HEK293 (cell line): Measurements from ENCODE around the gene CDC34.

Source experiments
- CTCF ChIA-PET: fragments of 350-600 bp; formaldehyde crosslinking; extraction: SDS; loops from one replicate; lab custom pipeline; 2021; ENCODE audit warnings: antibody characterized with exemption; lab: Yijun Ruan, JAX
- POLR2A ChIA-PET: fragments of 300-600 bp; formaldehyde crosslinking; extraction: SDS; loops from one replicate; lab custom pipeline; 2020; ENCODE audit warnings: antibody characterized with exemption, inconsistent platforms; lab: Yijun Ruan, JAX
- H3K27ac ChIP-seq: fragments of 200-500 bp; sonication (Bioruptor generic); 2 replicates; pipeline ENCODE4 v1.5.1; 2014; ENCODE audit warnings: low read depth, low read length, control low read depth, inconsistent platforms; ENCODE audit errors: extremely low read depth
- H3K36me3 ChIP-seq, 2 experiments: fragments of 200-500 bp in 1 of 2; sonication (Bioruptor generic) in 1 of 2; 1 replicate in 1 of 2; 2 replicates in 1 of 2; pipeline ENCODE4 v1.5.1; 2014 to 2017; ENCODE audit warnings: inconsistent platforms in 2 of 2, low read length in 2 of 2; ENCODE audit not compliant: control insufficient read depth in 2 of 2, insufficient read depth in 1 of 2
- H3K4me1 ChIP-seq: fragments of 200-500 bp; sonication (Bioruptor generic); 2 replicates; pipeline ENCODE4 v1.5.1; 2014; ENCODE audit warnings: mild to moderate bottlenecking, low read length, inconsistent platforms; ENCODE audit not compliant: control insufficient read depth, insufficient read depth
- H3K4me3 ChIP-seq: 2 replicates; pipeline ENCODE4 v1.5.1; 2011; ENCODE audit warnings: low read depth, mild to moderate bottlenecking, control low read depth, low read length, moderate library complexity
- H3K9me3 ChIP-seq: fragments of 200-500 bp; sonication (Bioruptor generic); 2 replicates; pipeline ENCODE4 v1.5.1; 2014; ENCODE audit warnings: low read depth, low read length, inconsistent platforms; ENCODE audit not compliant: control insufficient read depth, insufficient read depth
- EGR2 ChIP-seq: fragments of 450-650 bp; formaldehyde crosslinking; IDR thresholded peaks from 2 replicates; pipeline ENCODE4 v1.5.1; 2016; ENCODE audit warnings: low read depth, missing biosample characterization, missing genetic modification characterization
- MYNN ChIP-seq: fragments of 450-650 bp; formaldehyde crosslinking; IDR thresholded peaks from 2 replicates; pipeline ENCODE4 v1.5.1; 2016; ENCODE audit warnings: missing biosample characterization, missing genetic modification characterization, borderline replicate concordance
- OSR2 ChIP-seq: fragments of 450-650 bp; formaldehyde crosslinking; IDR thresholded peaks from 2 replicates; pipeline ENCODE4 v1.5.1; 2016; ENCODE audit warnings: missing biosample characterization, missing genetic modification characterization
- SCRT2 ChIP-seq: fragments of 450-650 bp; formaldehyde crosslinking; IDR thresholded peaks from 2 replicates; pipeline ENCODE4 v1.5.1; 2016; ENCODE audit warnings: missing biosample characterization, missing genetic modification characterization
- ZBTB48 ChIP-seq: fragments of 450-650 bp; formaldehyde crosslinking; IDR thresholded peaks from 2 replicates; pipeline ENCODE4 v1.5.1; 2016; ENCODE audit warnings: missing biosample characterization, missing genetic modification characterization
- ZBTB8A ChIP-seq: fragments of 450-650 bp; formaldehyde crosslinking; IDR thresholded peaks from 2 replicates; pipeline ENCODE4 v1.5.1; 2016; ENCODE audit warnings: missing biosample characterization, missing genetic modification characterization
- ZFHX2 ChIP-seq: fragments of 450-650 bp; formaldehyde crosslinking; conservative IDR thresholded peaks from 2 replicates; pipeline ENCODE4 v1.5.1; 2016; ENCODE audit warnings: missing biosample characterization, missing genetic modification characterization
- ZNF112 ChIP-seq: fragments of 450-650 bp; formaldehyde crosslinking; IDR thresholded peaks from 2 replicates; pipeline ENCODE4 v1.5.0; 2017; ENCODE audit warnings: missing biosample characterization, missing genetic modification characterization
- ZNF23 ChIP-seq: fragments of 450-650 bp; formaldehyde crosslinking; IDR thresholded peaks from 2 replicates; pipeline ENCODE4 v1.5.1; 2016; ENCODE audit warnings: missing biosample characterization, missing genetic modification characterization, borderline replicate concordance
- ZNF423 ChIP-seq: fragments of 450-650 bp; formaldehyde crosslinking; IDR thresholded peaks from 2 replicates; pipeline ENCODE4 v1.5.1; 2016; ENCODE audit warnings: missing biosample characterization, missing genetic modification characterization
- ZNF626 ChIP-seq: fragments of 450-650 bp; sonication (Bioruptor Pico); formaldehyde crosslinking; IDR thresholded peaks from 2 replicates; pipeline ENCODE4 v1.5.1; 2018; ENCODE audit warnings: missing biosample characterization, missing genetic modification characterization, inconsistent platforms
- TF ChIP-seq, protein P1 (sequence below): fragments of 450-650 bp; formaldehyde crosslinking; IDR thresholded peaks from 2 replicates; pipeline ENCODE4 v1.5.1; 2016; ENCODE audit warnings: missing biosample characterization, missing genetic modification characterization
- TF ChIP-seq, protein P2 (sequence below): fragments of 450-650 bp; formaldehyde crosslinking; IDR thresholded peaks from 2 replicates; pipeline ENCODE4 v1.5.1; 2016; ENCODE audit warnings: missing biosample characterization, missing genetic modification characterization
- TF ChIP-seq, protein P3 (sequence below): fragments of 450-650 bp; formaldehyde crosslinking; IDR thresholded peaks from 2 replicates; pipeline ENCODE4 v1.5.1; 2016; ENCODE audit warnings: missing biosample characterization, missing genetic modification characterization

The CDC34 gene

DNA sequence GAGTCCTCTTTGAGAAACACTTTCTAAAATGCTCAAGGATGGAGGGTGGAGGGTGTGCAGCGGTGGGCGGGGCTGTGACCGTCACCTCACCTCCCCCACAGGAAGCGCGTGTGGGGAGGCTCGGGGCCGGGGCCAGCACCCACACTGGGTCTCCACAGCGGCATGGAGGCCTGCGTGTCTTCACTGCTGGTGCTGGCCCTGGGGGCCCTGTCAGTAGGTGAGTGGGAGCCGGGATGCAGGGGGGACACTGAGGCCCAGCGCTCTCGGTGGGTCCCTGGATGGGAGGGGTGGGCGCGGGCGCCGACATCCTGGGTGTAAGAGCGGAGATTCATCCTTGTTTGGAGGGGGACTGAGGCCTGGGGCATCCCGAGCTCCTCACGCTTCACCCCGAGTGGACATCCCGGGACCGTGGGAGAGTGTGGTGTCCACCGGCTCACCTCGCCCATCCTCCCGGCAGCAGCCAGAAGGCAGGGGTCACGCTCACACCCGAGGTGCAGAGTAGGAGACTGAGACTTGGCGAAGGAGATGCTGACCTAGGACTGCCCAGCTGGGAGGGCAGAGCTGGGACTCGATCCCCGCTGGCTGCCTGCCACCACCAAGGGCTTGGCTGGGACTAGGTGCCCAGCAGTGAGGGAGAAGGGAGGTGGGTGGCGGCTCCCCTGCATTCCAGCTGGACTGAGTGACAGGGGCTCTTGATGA is 12.5 kb downstream of the CDC34 start, which contains the start of gene GZMM:
Gene GZMM, plus strand, starts transcription at position 144 of the 699 bp plus-strand sequence. Its CDS starts 19 bp downstream, at position 163.
- H3K9me3 ChIP-seq: no peaks in the 10 kb centered on the region
- CTCF ChIA-PET: no interaction called here
- H3K36me3 ChIP-seq: peaks cover 0 to 21% of the 10 kb centered on the region in 2 experiments; a peak in 1 of 3 replicates
- no peak within 1 kb of the TSS for H3K4me3 ChIP-seq
- H3K27ac ChIP-seq: no peak within 1 kb of the TSS
- no peaks in the 10 kb centered on the region for H3K4me1 ChIP-seq
- POLR2A ChIA-PET: no interaction called here
- TF ChIP-seq ZBTB8A (tag by site-specific recombination) (no peak), ZFHX2 (tag by site-specific recombination) (peak; percentile 39; the same call in 1 of the 2 replicates), EGR2 (tag by site-specific recombination) (0 out of 2 replicates have a peak, but pooled peaks have one; percentile 15)

DNA sequence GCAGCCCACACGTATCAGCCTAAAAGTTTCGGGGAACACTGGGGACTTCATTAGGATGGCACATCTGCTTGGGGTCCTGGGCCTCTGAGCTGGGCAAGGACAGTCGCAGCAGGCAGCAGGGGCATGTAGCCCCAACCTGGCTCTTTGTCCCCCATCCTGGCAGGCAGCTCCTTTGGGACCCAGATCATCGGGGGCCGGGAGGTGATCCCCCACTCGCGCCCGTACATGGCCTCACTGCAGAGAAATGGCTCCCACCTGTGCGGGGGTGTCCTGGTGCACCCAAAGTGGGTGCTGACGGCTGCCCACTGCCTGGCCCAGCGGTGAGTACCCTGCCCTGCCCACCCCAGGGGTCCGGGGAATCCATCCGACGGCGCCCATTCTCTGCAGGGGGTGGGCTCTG is 15.6 kb downstream of the CDC34 start:
- TF ChIP-seq ZNF423 (tag by site-specific recombination): no peak
- TF ChIP-seq MYNN (tag by site-specific recombination): no peak
- no peak for TF ChIP-seq SCRT2 (tag by site-specific recombination)
- TF ChIP-seq, protein P1, sequence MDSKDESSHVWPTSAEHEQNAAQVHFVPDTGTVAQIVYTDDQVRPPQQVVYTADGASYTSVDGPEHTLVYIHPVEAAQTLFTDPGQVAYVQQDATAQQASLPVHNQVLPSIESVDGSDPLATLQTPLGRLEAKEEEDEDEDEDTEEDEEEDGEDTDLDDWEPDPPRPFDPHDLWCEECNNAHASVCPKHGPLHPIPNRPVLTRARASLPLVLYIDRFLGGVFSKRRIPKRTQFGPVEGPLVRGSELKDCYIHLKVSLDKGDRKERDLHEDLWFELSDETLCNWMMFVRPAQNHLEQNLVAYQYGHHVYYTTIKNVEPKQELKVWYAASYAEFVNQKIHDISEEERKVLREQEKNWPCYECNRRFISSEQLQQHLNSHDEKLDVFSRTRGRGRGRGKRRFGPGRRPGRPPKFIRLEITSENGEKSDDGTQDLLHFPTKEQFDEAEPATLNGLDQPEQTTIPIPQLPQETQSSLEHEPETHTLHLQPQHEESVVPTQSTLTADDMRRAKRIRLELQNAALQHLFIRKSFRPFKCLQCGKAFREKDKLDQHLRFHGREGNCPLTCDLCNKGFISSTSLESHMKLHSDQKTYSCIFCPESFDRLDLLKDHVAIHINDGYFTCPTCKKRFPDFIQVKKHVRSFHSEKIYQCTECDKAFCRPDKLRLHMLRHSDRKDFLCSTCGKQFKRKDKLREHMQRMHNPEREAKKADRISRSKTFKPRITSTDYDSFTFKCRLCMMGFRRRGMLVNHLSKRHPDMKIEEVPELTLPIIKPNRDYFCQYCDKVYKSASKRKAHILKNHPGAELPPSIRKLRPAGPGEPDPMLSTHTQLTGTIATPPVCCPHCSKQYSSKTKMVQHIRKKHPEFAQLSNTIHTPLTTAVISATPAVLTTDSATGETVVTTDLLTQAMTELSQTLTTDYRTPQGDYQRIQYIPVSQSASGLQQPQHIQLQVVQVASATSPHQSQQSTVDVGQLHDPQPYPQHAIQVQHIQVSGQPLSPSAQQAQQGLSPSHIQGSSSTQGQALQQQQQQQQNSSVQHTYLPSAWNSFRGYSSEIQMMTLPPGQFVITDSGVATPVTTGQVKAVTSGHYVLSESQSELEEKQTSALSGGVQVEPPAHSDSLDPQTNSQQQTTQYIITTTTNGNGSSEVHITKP: no peak
- no peak for TF ChIP-seq OSR2 (tag by site-specific recombination)
- TF ChIP-seq, protein P2, sequence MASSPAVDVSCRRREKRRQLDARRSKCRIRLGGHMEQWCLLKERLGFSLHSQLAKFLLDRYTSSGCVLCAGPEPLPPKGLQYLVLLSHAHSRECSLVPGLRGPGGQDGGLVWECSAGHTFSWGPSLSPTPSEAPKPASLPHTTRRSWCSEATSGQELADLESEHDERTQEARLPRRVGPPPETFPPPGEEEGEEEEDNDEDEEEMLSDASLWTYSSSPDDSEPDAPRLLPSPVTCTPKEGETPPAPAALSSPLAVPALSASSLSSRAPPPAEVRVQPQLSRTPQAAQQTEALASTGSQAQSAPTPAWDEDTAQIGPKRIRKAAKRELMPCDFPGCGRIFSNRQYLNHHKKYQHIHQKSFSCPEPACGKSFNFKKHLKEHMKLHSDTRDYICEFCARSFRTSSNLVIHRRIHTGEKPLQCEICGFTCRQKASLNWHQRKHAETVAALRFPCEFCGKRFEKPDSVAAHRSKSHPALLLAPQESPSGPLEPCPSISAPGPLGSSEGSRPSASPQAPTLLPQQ (tag by site-specific recombination): no peak
- no peak for TF ChIP-seq ZBTB48 (tag by site-specific recombination)
- H3K4me1 ChIP-seq: no peaks in the 10 kb centered on the region
- H3K36me3 ChIP-seq: peaks cover 0 to 5% of the 10 kb centered on the region in 2 experiments; a peak in 1 of 3 replicates
- no peak overlapping the region for H3K27ac ChIP-seq
- no peak overlapping the region for H3K4me3 ChIP-seq
- ChIA-PET POLR2A (interaction anchor here (1.2 kb wide), 1 partner anchor 9 kb away, joined by 3 read pairs; no protein-coding TSS in a partner anchor), CTCF (no interaction called here)
- H3K9me3 ChIP-seq: no peaks in the 10 kb centered on the region

DNA sequence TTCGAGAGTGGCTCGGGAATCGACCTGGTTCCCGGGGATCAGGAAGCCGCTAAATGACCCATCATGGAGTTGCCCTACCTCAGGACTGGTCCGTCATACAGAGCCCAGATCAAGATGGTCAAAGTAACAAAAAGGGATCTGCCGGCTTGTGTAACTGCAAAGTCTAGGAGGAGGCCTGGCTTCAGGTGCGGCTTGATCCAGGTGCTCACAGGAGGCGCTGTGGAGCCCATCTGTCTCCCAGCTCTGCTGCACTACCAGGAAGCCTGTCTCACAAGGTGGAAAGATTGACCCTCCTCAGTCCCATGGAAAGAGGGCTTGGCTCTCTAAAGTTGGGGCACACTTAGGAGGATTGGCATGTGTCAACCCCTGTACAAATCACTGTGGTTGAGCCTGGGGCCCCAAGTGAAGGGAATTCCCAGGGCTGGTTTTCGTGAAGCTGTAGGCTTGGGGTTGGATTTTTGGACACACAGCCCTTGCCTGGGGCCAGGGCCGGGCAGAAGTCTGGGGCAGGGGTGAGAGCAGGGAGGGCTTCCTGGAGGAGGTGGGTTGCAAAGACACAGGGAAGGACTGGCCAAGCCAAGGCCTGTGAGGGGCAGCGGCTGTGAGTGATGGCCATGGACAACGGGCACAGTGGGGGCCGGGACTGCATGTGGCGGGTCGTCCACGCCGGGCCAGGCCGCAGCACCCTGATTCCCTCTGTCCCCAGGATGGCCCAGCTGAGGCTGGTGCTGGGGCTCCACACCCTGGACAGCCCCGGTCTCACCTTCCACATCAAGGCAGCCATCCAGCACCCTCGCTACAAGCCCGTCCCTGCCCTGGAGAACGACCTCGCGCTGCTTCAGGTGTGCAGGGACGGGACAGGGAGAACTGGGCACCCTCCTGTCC is 16.5 kb downstream of the CDC34 start:
- CTCF ChIA-PET: no interaction called here
- TF ChIP-seq, protein P3, sequence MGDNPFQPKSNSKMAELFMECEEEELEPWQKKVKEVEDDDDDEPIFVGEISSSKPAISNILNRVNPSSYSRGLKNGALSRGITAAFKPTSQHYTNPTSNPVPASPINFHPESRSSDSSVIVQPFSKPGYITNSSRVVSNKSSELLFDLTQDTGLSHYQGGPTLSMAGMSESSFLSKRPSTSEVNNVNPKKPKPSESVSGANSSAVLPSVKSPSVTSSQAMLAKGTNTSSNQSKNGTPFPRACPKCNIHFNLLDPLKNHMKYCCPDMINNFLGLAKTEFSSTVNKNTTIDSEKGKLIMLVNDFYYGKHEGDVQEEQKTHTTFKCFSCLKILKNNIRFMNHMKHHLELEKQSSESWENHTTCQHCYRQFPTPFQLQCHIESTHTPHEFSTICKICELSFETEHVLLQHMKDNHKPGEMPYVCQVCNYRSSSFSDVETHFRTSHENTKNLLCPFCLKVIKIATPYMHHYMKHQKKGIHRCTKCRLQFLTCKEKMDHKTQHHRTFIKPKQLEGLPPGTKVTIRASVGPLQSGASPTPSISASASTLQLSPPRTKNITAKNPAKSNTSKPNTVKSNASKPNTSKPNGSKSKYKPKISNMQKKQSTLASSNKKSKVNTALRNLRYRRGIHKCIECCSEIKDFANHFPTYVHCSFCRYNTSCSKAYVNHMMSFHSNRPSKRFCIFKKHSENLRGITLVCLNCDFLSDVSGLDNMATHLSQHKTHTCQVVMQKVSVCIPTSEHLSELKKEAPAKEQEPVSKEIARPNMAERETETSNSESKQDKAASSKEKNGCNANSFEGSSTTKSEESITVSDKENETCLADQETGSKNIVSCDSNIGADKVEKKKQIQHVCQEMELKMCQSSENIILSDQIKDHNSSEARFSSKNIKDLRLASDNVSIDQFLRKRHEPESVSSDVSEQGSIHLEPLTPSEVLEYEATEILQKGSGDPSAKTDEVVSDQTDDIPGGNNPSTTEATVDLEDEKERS: 0 out of 2 replicates have a peak, but pooled peaks have one; percentile 58
- TF ChIP-seq ZNF23 (tag by site-specific recombination) (no peak), ZNF626 (tag by site-specific recombination) (no peak), ZNF112 (no peak)
- POLR2A ChIA-PET: no interaction called here
- Histone ChIP-seq H3K9me3 (no peaks in the 10 kb centered on the region), H3K27ac (no peak overlapping the region), H3K4me1 (no peaks in the 10 kb centered on the region), H3K36me3 (no peaks in the 10 kb centered on the region), H3K4me3 (no peak overlapping the region)
